Vagina (tissue), 2 donors: ENCODE data around the gene HACD2. TPM values are rescaled to one million over a fixed set of nuclear protein-coding genes. Genes with fewer than 3 reads are reported as not detected.

Source experiments
- DNase-seq, 2 donors: peaks; one replicate each; pipeline ENCODE4 v3.0.0-alpha.2; 2017; ENCODE audit errors: extremely low spot score in 2 of 2
- H3K27ac ChIP-seq: fragments of 200-600 bp; sonication (generic); one replicate; pipeline ENCODE4 v1.5.1; 2019
- H3K27me3 ChIP-seq: fragments of 200-600 bp; sonication (generic); one replicate; pipeline ENCODE4 v1.5.1; 2019
- H3K36me3 ChIP-seq, 2 donors: fragments of 200-600 bp; sonication (generic); one replicate each; pipeline ENCODE4 v1.5.1; 2017 to 2019
- H3K4me1 ChIP-seq: fragments of 200-600 bp; sonication (generic); one replicate; pipeline ENCODE4 v1.5.1; 2019
- H3K4me3 ChIP-seq, 2 donors: fragments of 200-600 bp; sonication (generic); 1 replicate in 1 of 2; 2 replicates in 1 of 2; pipeline ENCODE4 v1.5.1; 2016 to 2019
- H3K9me3 ChIP-seq: fragments of 200-600 bp; sonication (generic); one replicate; pipeline ENCODE4 v1.5.1; 2019
- POLR2A ChIP-seq, 2 donors: fragments of 450-650 bp; IDR thresholded peaks; one replicate each; pipeline ENCODE4 v1.6.1; 2017; ENCODE audit warnings: antibody characterized with exemption in 2 of 2, mild to moderate bottlenecking in 2 of 2, moderate library complexity in 2 of 2
- POLR2AphosphoS5 ChIP-seq, 2 donors: sonication (generic); formaldehyde crosslinking; IDR thresholded peaks; one replicate each; pipeline ENCODE4 v1.9.0; 2017; ENCODE audit warnings: antibody characterized with exemption in 2 of 2, mild to moderate bottlenecking in 2 of 2, low read depth in 1 of 2; ENCODE audit not compliant: insufficient read depth in 1 of 2
- intact Hi-C: fragments of 100-400 bp; cut with DNase I; formaldehyde crosslinking; loops from one replicate; pipeline ENCODE4 v1.15.1; 2023
- total RNA-seq: library from RNA; depleted of rRNA; stranded (reverse); fragments of >200 nt; gene quantifications from one replicate; pipeline ENCODE4 v1.2.3, GENCODE V29; 2016
- TF ChIP-seq, protein P1 (sequence below), 3 experiments: fragments of 450-650 bp in 2 of 3; fragments of 200-600 bp in 1 of 3; sonication (generic) in 1 of 3; IDR thresholded peaks; one replicate each; pipeline ENCODE4 v1.5.1; 2017 to 2019; ENCODE audit warnings: antibody characterized with exemption in 3 of 3, mild to moderate bottlenecking in 2 of 3, moderate library complexity in 2 of 3

HACD2 gene
- total RNA-seq, 1 donor from 2014 or later: 26.3 TPM

- Histone ChIP-seq H3K4me3 (peak overlapping the region; percentile 58 to 77), H3K27me3 (no peaks in the 10 kb centered on the region), H3K36me3 (no peaks in the 10 kb centered on the region), H3K27ac (no peak overlapping the region), H3K9me3 (no peaks in the 10 kb centered on the region), H3K4me1 (peaks cover 23% of the 10 kb centered on the region)
- intact Hi-C loops: no loop called here
- DNase-seq: no peak
- TF ChIP-seq POLR2AphosphoS5 (IDR thresholded peaks at IDR 0.05; ENCODE audit: insufficient read depth in 1 of 2, low read depth in 1 of 2): no peak
- TF ChIP-seq POLR2A (IDR thresholded peaks at IDR 0.05): no peak
- TF ChIP-seq, protein P1, sequence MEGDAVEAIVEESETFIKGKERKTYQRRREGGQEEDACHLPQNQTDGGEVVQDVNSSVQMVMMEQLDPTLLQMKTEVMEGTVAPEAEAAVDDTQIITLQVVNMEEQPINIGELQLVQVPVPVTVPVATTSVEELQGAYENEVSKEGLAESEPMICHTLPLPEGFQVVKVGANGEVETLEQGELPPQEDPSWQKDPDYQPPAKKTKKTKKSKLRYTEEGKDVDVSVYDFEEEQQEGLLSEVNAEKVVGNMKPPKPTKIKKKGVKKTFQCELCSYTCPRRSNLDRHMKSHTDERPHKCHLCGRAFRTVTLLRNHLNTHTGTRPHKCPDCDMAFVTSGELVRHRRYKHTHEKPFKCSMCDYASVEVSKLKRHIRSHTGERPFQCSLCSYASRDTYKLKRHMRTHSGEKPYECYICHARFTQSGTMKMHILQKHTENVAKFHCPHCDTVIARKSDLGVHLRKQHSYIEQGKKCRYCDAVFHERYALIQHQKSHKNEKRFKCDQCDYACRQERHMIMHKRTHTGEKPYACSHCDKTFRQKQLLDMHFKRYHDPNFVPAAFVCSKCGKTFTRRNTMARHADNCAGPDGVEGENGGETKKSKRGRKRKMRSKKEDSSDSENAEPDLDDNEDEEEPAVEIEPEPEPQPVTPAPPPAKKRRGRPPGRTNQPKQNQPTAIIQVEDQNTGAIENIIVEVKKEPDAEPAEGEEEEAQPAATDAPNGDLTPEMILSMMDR (IDR thresholded peaks at IDR 0.05): no peak
Observed at GRCh38 chr3:123446210-123446609, 138.6 kb downstream of the HACD2 start.

- Histone ChIP-seq H3K36me3 (no peaks in the 10 kb centered on the region), H3K9me3 (no peaks in the 10 kb centered on the region), H3K27me3 (no peaks in the 10 kb centered on the region), H3K4me1 (peaks cover 21% of the 10 kb centered on the region), H3K27ac (no peak overlapping the region), H3K4me3 (peak overlapping the region; percentile 21 to 58)
- no peak for DNase-seq
- TF ChIP-seq POLR2AphosphoS5 (IDR thresholded peaks at IDR 0.05; ENCODE audit: insufficient read depth in 1 of 2, low read depth in 1 of 2) (no peak), POLR2A (IDR thresholded peaks at IDR 0.05) (no peak)
- TF ChIP-seq, protein P1 (IDR thresholded peaks at IDR 0.05): no peak
- intact Hi-C loops: no loop called here
Observed at GRCh38 chr3:123445702-123446101, 139.2 kb downstream of the HACD2 start.

- Histone ChIP-seq H3K4me1 (peaks cover 11% of the 10 kb centered on the region), H3K4me3 (peak overlapping the region in 1 of 2 donors; percentile 21), H3K27me3 (no peaks in the 10 kb centered on the region), H3K36me3 (no peaks in the 10 kb centered on the region), H3K9me3 (no peaks in the 10 kb centered on the region), H3K27ac (no peak overlapping the region)
- no peak for DNase-seq
- TF ChIP-seq POLR2AphosphoS5 (IDR thresholded peaks at IDR 0.05; ENCODE audit: insufficient read depth in 1 of 2, low read depth in 1 of 2) (no peak), POLR2A (IDR thresholded peaks at IDR 0.05) (no peak)
- TF ChIP-seq, protein P1 (IDR thresholded peaks at IDR 0.05): no peak
- intact Hi-C loops: no loop called here
Observed at GRCh38 chr3:123444744-123445143, 140.1 kb downstream of the HACD2 start.

GRCh38 chr3:123444023-123444422 lies 140.8 kb downstream of the HACD2 start:
- Histone ChIP-seq H3K4me3 (no peak overlapping the region), H3K27ac (no peak overlapping the region)

GRCh38 chr3:123442908-123443307 lies 141.9 kb downstream of the HACD2 start:
- no peak overlapping the region for H3K4me3 ChIP-seq
- H3K27me3 ChIP-seq: no peaks in the 10 kb centered on the region
- H3K36me3 ChIP-seq: no peaks in the 10 kb centered on the region
- intact Hi-C loops: no loop called here
- DNase-seq: no peak
- no peak overlapping the region for H3K27ac ChIP-seq
- H3K4me1 ChIP-seq: no peaks in the 10 kb centered on the region
- TF ChIP-seq POLR2A (IDR thresholded peaks at IDR 0.05): no peak
- TF ChIP-seq, protein P1 (IDR thresholded peaks at IDR 0.05): no peak
- no peak for TF ChIP-seq POLR2AphosphoS5 (IDR thresholded peaks at IDR 0.05; ENCODE audit: insufficient read depth in 1 of 2, low read depth in 1 of 2)
- no peaks in the 10 kb centered on the region for H3K9me3 ChIP-seq

More at GRCh38 chr3:123444023-123444422, 140.8 kb downstream of the HACD2 start:
- intact Hi-C loops: no loop called here
- Histone ChIP-seq H3K9me3 (no peaks in the 10 kb centered on the region), H3K36me3 (no peaks in the 10 kb centered on the region), H3K27me3 (no peaks in the 10 kb centered on the region), H3K4me1 (peaks cover 10% of the 10 kb centered on the region)
- TF ChIP-seq POLR2A (IDR thresholded peaks at IDR 0.05) (no peak), POLR2AphosphoS5 (IDR thresholded peaks at IDR 0.05; ENCODE audit: insufficient read depth in 1 of 2, low read depth in 1 of 2) (no peak)
- TF ChIP-seq, protein P1 (IDR thresholded peaks at IDR 0.05): no peak
- DNase-seq: no peak
